ENCODE data around the gene NBPF15. TPM values are rescaled to one million over a fixed set of nuclear protein-coding genes. Genes with fewer than 3 reads are reported as not detected.
"Not testable (repeated sequence)": the region's sequence is repeated elsewhere in the genome, so short reads cannot be mapped to it uniquely, and the experiment has no call there.

The NBPF15 gene
- total RNA-seq, 3 donors from 2014 or later: 15.5 to 33.8 (median 23.2) TPM

DNA sequence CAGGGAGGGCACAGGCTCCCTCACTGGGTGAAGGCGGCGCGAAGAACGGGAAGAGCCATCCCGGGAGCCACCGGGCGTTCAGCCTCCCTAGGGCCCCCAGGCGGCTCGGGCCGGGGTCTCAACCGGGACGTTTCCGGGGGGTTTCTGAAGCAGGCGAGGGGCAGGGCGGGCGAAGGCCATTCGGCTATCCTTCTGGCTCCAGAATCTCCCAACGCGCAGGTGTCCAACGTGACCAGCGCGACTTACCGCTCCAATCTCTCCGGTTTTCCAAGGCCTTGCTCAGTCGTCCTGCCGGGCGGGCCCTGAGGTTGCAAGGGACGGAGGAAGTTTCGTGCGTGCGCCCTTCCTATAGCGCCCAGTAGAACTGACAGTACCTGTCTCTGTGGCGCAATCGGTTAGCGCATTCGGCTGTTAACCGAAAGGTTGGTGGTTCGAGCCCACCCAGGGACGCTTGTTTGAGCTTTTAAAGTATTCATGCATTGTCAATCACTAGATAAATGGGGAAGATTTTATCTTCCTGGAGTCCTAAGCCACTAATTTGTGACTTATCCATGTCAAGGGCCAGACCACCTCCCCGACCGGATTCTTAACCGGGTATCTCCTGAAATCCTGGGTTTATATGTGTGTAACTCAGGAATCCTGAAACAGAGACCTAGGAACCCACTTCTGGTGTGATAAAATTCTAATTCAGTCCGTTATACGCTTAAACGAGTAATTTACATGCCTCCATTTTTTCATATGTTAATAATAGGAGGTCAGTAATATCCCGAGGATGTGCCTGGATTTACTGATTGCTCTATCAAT lies 42.4 kb downstream of the NBPF15 start:
- H3K9me3 ChIP-seq; ATAC-seq; H3K36me3 ChIP-seq (ENCODE audit: low read depth); intact Hi-C loops (cut with DNase I, micrococcal nuclease); H3K4me1 ChIP-seq (ENCODE audit: low read depth); H3K4me3 ChIP-seq: not testable (repeated sequence)
- peak; percentile 50 to 73 (median 62) for DNase-seq

DNA sequence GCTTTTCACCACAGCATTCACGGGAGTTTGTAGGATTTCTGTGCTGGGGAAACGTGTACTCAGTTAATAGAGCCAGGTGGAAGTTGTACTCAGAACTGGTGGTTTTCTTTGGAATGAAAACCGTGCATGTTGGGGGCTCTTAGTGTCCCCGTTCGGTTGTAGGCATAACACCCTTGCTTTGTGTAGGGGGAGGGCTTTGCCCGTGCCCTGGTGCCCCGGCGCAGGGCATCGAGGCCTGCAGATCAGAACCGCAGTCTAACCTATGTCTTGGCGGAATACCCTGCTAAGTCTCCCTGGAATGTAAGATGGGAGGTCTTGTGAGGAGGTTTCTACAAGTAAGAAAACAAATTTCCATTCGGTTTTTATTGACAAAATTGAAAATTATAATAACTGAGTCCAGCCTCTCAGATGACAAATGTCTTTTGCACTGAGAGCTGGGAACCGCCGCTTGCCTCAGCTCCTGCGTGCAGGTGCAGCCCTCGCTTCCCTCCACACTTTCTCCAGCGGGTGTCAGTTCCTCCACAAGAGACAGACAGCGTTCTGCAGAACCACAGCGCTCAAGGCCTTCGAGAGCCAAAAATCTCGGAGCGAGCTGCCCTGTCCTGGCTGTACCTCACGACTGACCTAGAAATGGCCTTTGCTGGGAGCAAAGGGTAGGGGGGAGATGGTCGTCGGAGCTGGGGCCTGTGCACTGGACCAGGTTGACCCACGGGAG lies 47.9 kb downstream of the NBPF15 start:
- H3K9me3 ChIP-seq; DNase-seq; H3K4me3 ChIP-seq; H3K36me3 ChIP-seq (ENCODE audit: low read depth); H3K4me1 ChIP-seq (ENCODE audit: low read depth); ATAC-seq; intact Hi-C loops (cut with DNase I, micrococcal nuclease): not testable (repeated sequence)

- H3K9me3 ChIP-seq; H3K4me1 ChIP-seq (ENCODE audit: low read depth); H3K36me3 ChIP-seq (ENCODE audit: low read depth); intact Hi-C loops (cut with DNase I, micrococcal nuclease): not testable (repeated sequence)
- DNase-seq (peak; percentile 74 to 86 (median 85)), ATAC-seq (peak; percentile 93)
- H3K4me3 ChIP-seq: peak overlapping the region; percentile 7
Measured at GRCh38 chr1:144412491-144413403, 48.7 kb downstream of the NBPF15 start.

GRCh38 chr1:144412068-144412471 lies 49.4 kb downstream of the NBPF15 start:
- H3K4me1 ChIP-seq (ENCODE audit: low read depth); H3K9me3 ChIP-seq; H3K4me3 ChIP-seq; H3K36me3 ChIP-seq (ENCODE audit: low read depth); intact Hi-C loops (cut with DNase I, micrococcal nuclease): not testable (repeated sequence)
- DNase-seq (peak; percentile 86 to 92 (median 87)), ATAC-seq (peak; percentile 89)

GRCh38 chr1:144402807-144403206 lies 58.7 kb downstream of the NBPF15 start:
- intact Hi-C loops (cut with DNase I, micrococcal nuclease); H3K9me3 ChIP-seq; H3K36me3 ChIP-seq (ENCODE audit: low read depth); H3K4me1 ChIP-seq (ENCODE audit: low read depth); ATAC-seq; H3K4me3 ChIP-seq; DNase-seq: not testable (repeated sequence)

DNA sequence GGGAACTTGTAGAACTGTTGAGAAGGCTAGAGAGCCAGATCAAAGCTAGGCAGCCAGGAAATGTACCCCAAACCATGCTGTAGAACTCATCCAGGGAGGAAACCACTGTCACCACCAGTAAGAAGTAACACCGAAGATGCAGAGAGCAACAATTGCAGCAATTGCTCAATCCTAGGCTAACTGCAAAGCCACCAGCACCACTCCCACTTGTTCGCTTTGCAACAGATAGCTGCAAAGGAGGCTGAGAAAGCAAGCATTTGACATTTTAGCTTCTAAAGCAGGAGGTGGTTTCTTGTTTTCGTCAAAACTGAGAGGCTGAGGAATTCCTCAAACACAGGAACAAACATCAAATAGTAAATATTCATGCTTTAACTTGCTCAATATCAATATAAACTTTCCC lies 89.8 kb downstream of the NBPF15 start:
- ATAC-seq; intact Hi-C loops (cut with DNase I, micrococcal nuclease); H3K4me3 ChIP-seq; H3K4me1 ChIP-seq (ENCODE audit: low read depth); H3K36me3 ChIP-seq (ENCODE audit: low read depth); DNase-seq; H3K9me3 ChIP-seq: not testable (repeated sequence)

Other genes starting within 250 kb of the NBPF15 start
- gene PPIAL4E, start 88.0 kb downstream of the NBPF15 start, total RNA-seq: not detected
- gene PPIAL4F, start 131.2 kb upstream of the NBPF15 start, total RNA-seq: not detected

Measured in mucosa of descending colon (tissue), 3 donors.